K562 (cell line): ENCODE data around the gene ITGA11. TPM values are rescaled to one million over a fixed set of nuclear protein-coding genes. Genes with fewer than 3 reads are reported as not detected.

ENCODE experiments used
- ATAC-seq: fragments of 200-7000 bp; cut with Tn5 transposase; 3 replicates; pipeline ENCODE4 v1.9.1; 2020; ENCODE audit warnings: moderate library complexity
- BruUV-seq: library from RNA; stranded (reverse); fragments of 400-500 nt; replicated peaks from 2 replicates; lab custom pipeline; 2021; lab: Mats Ljungman, UMichigan
- CTCF ChIA-PET: fragments of 300-600 bp; formaldehyde crosslinking; extraction: SDS; loops from one replicate; lab custom pipeline; 2021; ENCODE audit warnings: low intra/inter-chr PET ratio; lab: Yijun Ruan, JAX
- POLR2A ChIA-PET: fragments of 300-600, 350-650 bp; sonication (Branson Sonifier 250); formaldehyde crosslinking; extraction: SDS; loops from one replicate; lab custom pipeline; 2021; ENCODE audit warnings: antibody characterized with exemption, inconsistent platforms; lab: Yijun Ruan, JAX
- DNase-seq, 4 experiments: peaks; one replicate each; pipeline versions ENCODE4 v3.0.0 to v3.0.0-alpha.2; 2011 to 2018; ENCODE audit warnings: low spot score in 3 of 4, mixed read lengths in 3 of 4; ENCODE audit errors: extremely low read depth in 1 of 4
- FAIRE-seq: peaks from 2 replicates; lab custom pipeline; 2011; peaks lifted over from hg19 to GRCh38; lab: Jason Lieb, UNC
- H2AFZ ChIP-seq: 2 replicates; pipeline ENCODE4 v1.6.0; 2011; ENCODE audit warnings: low read depth, low read length, control low read depth, inconsistent platforms
- H3K27ac ChIP-seq: fragments of 200-600 bp; 3 replicates; pipeline ENCODE4 v1.8.0; 2011; ENCODE audit warnings: low read depth, mild to moderate bottlenecking, control low read depth, inconsistent platforms, low read length, moderate library complexity, mixed read lengths; ENCODE audit errors: extremely low read depth
- H3K27me3 ChIP-seq, 2 experiments: fragments of 300-600 bp in 1 of 2; 2 replicates in 1 of 2; 3 replicates in 1 of 2; pipeline versions ENCODE4 v1.6.0 to v1.8.0; 2011; ENCODE audit warnings: inconsistent platforms in 2 of 2, low read length in 2 of 2, mild to moderate bottlenecking in 1 of 2, mixed read lengths in 1 of 2, moderate library complexity in 1 of 2; ENCODE audit not compliant: control insufficient read depth in 2 of 2, insufficient read depth in 2 of 2
- H3K36me3 ChIP-seq: fragments of 300-600 bp; 3 replicates; pipeline ENCODE4 v1.8.0; 2011; ENCODE audit warnings: mild to moderate bottlenecking, low read length, inconsistent platforms; ENCODE audit not compliant: control insufficient read depth, insufficient read depth
- H3K4me1 ChIP-seq, 2 experiments: fragments of 200-600 bp in 1 of 2; replicated peaks in 1 of 2; 2 replicates in 1 of 2; 3 replicates in 1 of 2; pipeline versions ENCODE4 v1.5.1 to v1.8.0; 2011; ENCODE audit warnings: inconsistent platforms in 2 of 2, low read length in 2 of 2, mild to moderate bottlenecking in 1 of 2, mixed read lengths in 1 of 2, moderate library complexity in 1 of 2; ENCODE audit not compliant: control insufficient read depth in 2 of 2, insufficient read depth in 2 of 2
- H3K4me2 ChIP-seq: 2 replicates; pipeline ENCODE4 v1.6.1; 2011; ENCODE audit warnings: low read length, control low read depth, inconsistent platforms, mixed read lengths; ENCODE audit not compliant: insufficient read depth
- H3K4me3 ChIP-seq: fragments of 200-600 bp; sonication (generic), shearing (Covaris generic); 2 replicates; pipeline ENCODE4 v1.5.1; 2016; ENCODE audit warnings: control low read depth, inconsistent platforms
- H3K79me2 ChIP-seq: fragments of 200-600 bp; 3 replicates; pipeline ENCODE4 v1.8.0; 2011; ENCODE audit warnings: low read length, inconsistent platforms; ENCODE audit not compliant: control insufficient read depth, insufficient read depth
- H3K9ac ChIP-seq, 2 experiments: 2 replicates each; pipeline versions ENCODE4 v1.6.0 to v1.6.1; 2011; ENCODE audit warnings: low read depth in 2 of 2, low read length in 2 of 2, control low read depth in 1 of 2, inconsistent platforms in 1 of 2, mild to moderate bottlenecking in 1 of 2, mixed read lengths in 1 of 2; ENCODE audit not compliant: insufficient read depth in 1 of 2
- H3K9me1 ChIP-seq: one replicate; pipeline ENCODE4 v1.6.0; 2011; ENCODE audit warnings: inconsistent platforms, mild to moderate bottlenecking, low read length, moderate library complexity; ENCODE audit not compliant: control insufficient read depth, insufficient read depth
- H3K9me3 ChIP-seq: replicated peaks from 2 replicates; pipeline ENCODE4 v1.5.1; 2011; ENCODE audit warnings: low read depth, low read length, inconsistent platforms; ENCODE audit not compliant: control insufficient read depth, insufficient read depth
- H4K20me1 ChIP-seq: replicated peaks from 2 replicates; pipeline ENCODE4 v1.6.1; 2011; ENCODE audit warnings: low read length, inconsistent platforms, mixed read lengths; ENCODE audit not compliant: control insufficient read depth, insufficient read depth
- ATF3 ChIP-seq, 2 experiments: fragments of 450-650 bp in 1 of 2; sonication (generic) in 1 of 2; formaldehyde crosslinking in 1 of 2; IDR thresholded peaks in 1 of 2; conservative IDR thresholded peaks in 1 of 2; 2 replicates each; pipeline versions ENCODE4 v1.6.1 to v1.8.1; 2016 to 2023; ENCODE audit warnings: mild to moderate bottlenecking in 2 of 2, moderate library complexity in 2 of 2, inconsistent platforms in 1 of 2, missing genetic modification reagents in 1 of 2
- JUND ChIP-seq, 2 experiments: IDR thresholded peaks; 2 replicates in 1 of 2; 3 replicates in 1 of 2; pipeline ENCODE4 v1.6.1; 2011; ENCODE audit warnings: borderline replicate concordance in 2 of 2, low read depth in 2 of 2, low read length in 2 of 2, improper control_type of control experiment in 1 of 2, missing biosample characterization in 1 of 2, missing genetic modification characterization in 1 of 2, missing genetic modification reagents in 1 of 2
- ZNF134 ChIP-seq: fragments of 250-450 bp; sonication (Bioruptor Pico); conservative IDR thresholded peaks from 2 replicates; pipeline ENCODE4 v1.4.0; 2020
- WGBS: fragments of 100-300 bp; shearing (Covaris generic); methylation state at CpG from one replicate; pipeline ENCODE4 v1.1.6; 2016; ENCODE audit warnings: low coverage, mixed read lengths; ENCODE audit not compliant: insufficient coverage; ENCODE audit errors: missing lambda C conversion rate; 5-methylcytosine and 5-hydroxymethylcytosine counted together
- in situ Hi-C: fragments of 300-500 bp; cut with MboI; formaldehyde crosslinking; loops from 4 replicates; pipeline ENCODE4 v1.15.0; 2018; ENCODE audit warnings: inconsistent platforms, mixed read lengths
- intact Hi-C: fragments of 100-400 bp; cut with micrococcal nuclease; formaldehyde crosslinking; loops from 2 replicates; pipeline ENCODE4 v1.14.2; 2022
- polyA plus RNA-seq, 8 experiments: library from polyadenylated mRNA; depleted of rRNA in 4 of 8; stranded (reverse) in 5 of 8; unstranded in 3 of 8; fragments of >200 nt; fragmentation: Nextera tagmentation in 2 of 8; fragmentation: Illumina TruSeq in 1 of 8; extraction: Ambion mirVana in 2 of 8; extraction: Trizol in 1 of 8; gene quantifications; 2 replicates each; pipeline versions ENCODE4 v1.2.1 to v1.2.3, GENCODE V29; 2011 to 2014; ENCODE audit warnings: inconsistent platforms in 1 of 8, missing spikeins in 1 of 8
- total RNA-seq, 7 experiments: library from RNA; depleted of rRNA in 6 of 7; stranded (reverse); fragments of >200 nt in 6 of 7; fragmentation: Illumina TruSeq in 2 of 7; extraction: Trizol in 2 of 7; gene quantifications; 2 replicates each; pipeline versions ENCODE4 v1.2.1 to v1.2.3, GENCODE V29; 2011 to 2021; ENCODE audit warnings: low replicate concordance in 1 of 7

Gene ITGA11
- total and polyA plus RNA-seq, 9 of the 15 experiments (the other 6 are each of a cell fraction or from before 2014, with no cell fraction given): 0.01 TPM; not detected in 8

DNA sequence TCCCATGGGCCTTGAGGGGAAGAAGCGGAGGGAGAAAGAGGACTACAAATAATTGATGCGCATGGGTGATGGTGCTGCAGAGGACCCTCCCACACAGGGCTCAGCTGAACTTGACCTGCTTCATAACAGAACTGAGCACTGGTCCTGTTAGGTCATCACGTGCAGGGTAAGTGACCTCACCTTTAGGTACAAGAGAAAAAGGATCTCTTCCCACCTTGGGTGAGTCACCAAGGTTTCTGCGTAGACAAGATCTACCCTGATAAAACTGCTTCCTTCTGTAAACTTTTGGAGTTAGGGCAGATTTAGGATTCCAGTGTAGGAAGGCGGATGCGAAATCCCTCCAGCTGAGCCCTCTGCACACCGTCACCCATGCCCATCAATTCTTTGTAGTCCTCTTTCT lies 87.4 kb downstream of the ITGA11 start:
- no peak overlapping the region for H2AFZ ChIP-seq
- H3K9me1 ChIP-seq: no peaks in the 10 kb centered on the region
- no peaks in the 10 kb centered on the region for H3K4me1 ChIP-seq
- no peak overlapping the region for H3K27ac ChIP-seq
- no peak overlapping the region for H3K4me3 ChIP-seq
- H3K9ac ChIP-seq: no peak overlapping the region
- in situ Hi-C loops: no loop called here
- H3K79me2 ChIP-seq: no peaks in the 10 kb centered on the region
- 0 out of 2 replicates have a peak, but pooled peaks cover 6% of the 10 kb centered on the region for H4K20me1 ChIP-seq
- BruUV-seq: no TSS peak
- POLR2A ChIA-PET: no interaction called here
- no peak for DNase-seq
- TF ChIP-seq ATF3 (IDR thresholded peaks at IDR 0.05) (peak; percentile 35; the same call in 1 of the 2 replicates), ATF3 (CRISPR knock-in tag; conservative IDR thresholded peaks at IDR 0.05) (no peak), ZNF134 (CRISPR knock-in tag) (no peak), JUND (IDR thresholded peaks at IDR 0.05; ENCODE audit: borderline replicate concordance, low read depth, low read length) (peak; percentile 4; the same call in 1 of the 2 replicates), JUND (tag; IDR thresholded peaks at IDR 0.05; ENCODE audit: borderline replicate concordance, low read depth, low read length) (no peak)
- TF ChIP-seq, all 486 proteins: peak for 2
- no peak overlapping the region for H3K4me2 ChIP-seq
- ATAC-seq: no peak
- CTCF ChIA-PET: interaction anchor here (0.6 kb wide), 1 partner anchor 47 kb away, joined by 3 read pairs; no protein-coding TSS in a partner anchor
- intact Hi-C loops: no loop called here
- H3K9me3 ChIP-seq: no peaks in the 10 kb centered on the region
- no peak for FAIRE-seq
- no peaks in the 10 kb centered on the region for H3K36me3 ChIP-seq
- WGBS: 5% methylated on average over 7 of the region's 7 CpGs
- peaks cover 39 to 82% of the 10 kb centered on the region in 2 experiments for H3K27me3 ChIP-seq
